HG02870 (cell line): ENCODE results near the gene IL17REL.

Source experiments
- ATAC-seq: cut with Tn5 transposase; IDR thresholded peaks from one replicate; pipeline ENCODE4 v1.9.1; 2021; ENCODE audit warnings: mild to moderate bottlenecking, moderate library complexity; ENCODE audit not compliant: unreplicated experiment

The IL17REL gene

GRCh38 chr22:50027639-50028537, 15.3 kb upstream of the IL17REL start:
- ATAC-seq = no peak

- no peak for ATAC-seq
Observed at GRCh38 chr22:50025993-50026392, 13.4 kb upstream of the IL17REL start.

GRCh38 chr22:50022171-50022819, 9.7 kb upstream of the IL17REL start:
- ATAC-seq = no peak

- ATAC-seq = no peak
Observed at GRCh38 chr22:50020606-50021005, 8.0 kb upstream of the IL17REL start.

GRCh38 chr22:50019316-50019715, 6.8 kb upstream of the IL17REL start:
- no peak for ATAC-seq

- no peak for ATAC-seq
Observed at GRCh38 chr22:50018608-50019285, 6.2 kb upstream of the IL17REL start.

- ATAC-seq = no peak
Observed at GRCh38 chr22:50017701-50018224, 5.2 kb upstream of the IL17REL start.

GRCh38 chr22:50016988-50017700, 4.6 kb upstream of the IL17REL start:
- no peak for ATAC-seq

GRCh38 chr22:50016308-50016987, 3.9 kb upstream of the IL17REL start:
- ATAC-seq = no peak

- no peak for ATAC-seq
Observed at GRCh38 chr22:50015451-50016307, 3.1 kb upstream of the IL17REL start.

- no peak for ATAC-seq
Observed at GRCh38 chr22:50014655-50015401, 2.3 kb upstream of the IL17REL start.

GRCh38 chr22:50014053-50014501, 1.5 kb upstream of the IL17REL start:
- ATAC-seq = no peak

- ATAC-seq = no peak
Observed at GRCh38 chr22:50011447-50012210, 936 bp downstream of the IL17REL start.

- ATAC-seq = no peak
Observed at GRCh38 chr22:50010676-50011446, 1.7 kb downstream of the IL17REL start.

- ATAC-seq = no peak
Observed at GRCh38 chr22:50009765-50010675, 2.5 kb downstream of the IL17REL start.

- ATAC-seq = no peak
Observed at GRCh38 chr22:50009251-50009650, 3.3 kb downstream of the IL17REL start.
